Limb (tissue), 2 donors: ENCODE measurements around the gene GSK3B.
"Not testable (repeated sequence)": the region's sequence is repeated elsewhere in the genome, so short reads cannot be mapped to it uniquely, and the experiment has no call there.

Experiments used
- DNase-seq, 2 donors: peaks; one replicate each; pipeline ENCODE4 v3.0.0-alpha.2; 2016; ENCODE audit errors: extremely low spot score in 2 of 2

The GSK3B gene

DNA sequence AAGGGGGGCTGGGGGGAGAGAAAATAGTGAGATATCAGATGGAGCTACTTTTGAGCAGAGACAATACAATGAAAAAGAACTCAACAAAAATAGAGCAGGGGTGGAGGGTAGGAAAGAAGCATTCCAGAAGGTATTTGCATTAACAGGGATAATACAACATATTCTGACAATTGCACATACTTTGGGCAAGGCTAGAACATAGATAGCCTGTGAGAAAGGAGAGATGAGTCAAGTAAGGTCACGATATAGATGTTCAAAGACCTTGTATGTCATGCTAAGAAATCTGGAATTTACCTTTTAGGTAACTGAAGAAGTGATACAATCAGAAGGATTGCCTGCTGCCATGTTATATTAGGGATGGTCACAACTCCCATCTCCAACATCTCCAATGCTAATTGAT lies 155.2 kb downstream of the GSK3B start:
- DNase-seq, result no peak

- no peak for DNase-seq
Measured at GRCh38 chr3:119937229-119937628, 157.0 kb downstream of the GSK3B start.

DNA sequence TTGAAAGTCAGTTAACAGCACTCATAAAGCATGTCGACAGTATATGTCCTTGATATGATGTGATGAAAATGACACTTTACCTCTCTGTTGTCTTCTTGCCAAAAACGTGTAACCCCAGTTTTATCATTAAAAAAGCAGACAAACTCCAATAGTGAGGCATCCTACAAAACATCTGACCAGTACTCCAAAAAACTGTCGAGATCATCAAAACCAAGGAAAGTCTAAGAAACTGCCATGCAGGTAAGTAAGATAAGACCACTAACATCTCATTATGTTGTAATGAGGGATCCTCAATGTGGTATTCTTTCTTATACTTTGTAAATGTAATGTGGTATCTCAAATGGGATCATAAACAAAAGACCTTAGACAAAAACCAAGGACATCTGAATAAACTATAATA lies 160.0 kb downstream of the GSK3B start:
- no peak for DNase-seq

DNA sequence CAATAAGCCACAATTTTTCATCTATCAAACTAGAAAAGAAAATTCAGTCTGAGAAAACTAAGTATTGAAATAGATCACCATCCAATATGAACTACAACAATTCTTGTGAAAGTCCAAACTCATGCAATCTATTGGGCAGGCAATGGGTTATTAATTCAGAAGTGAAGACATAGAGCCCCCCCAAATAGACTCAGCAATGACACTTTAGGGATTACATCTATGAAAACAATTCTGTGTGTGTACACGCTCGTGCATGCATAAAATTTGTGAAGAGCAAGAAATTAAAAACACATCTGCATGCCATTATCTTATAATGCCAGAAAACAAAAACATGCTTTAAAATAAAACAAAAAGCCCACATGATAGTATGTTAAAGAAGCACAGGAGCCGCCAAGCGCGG lies 161.0 kb downstream of the GSK3B start:
- peak in 1 of 2 donors; percentile 6 for DNase-seq

GRCh38 chr3:119930286-119930685 lies 164.0 kb downstream of the GSK3B start:
- DNase-seq, result no peak

DNA sequence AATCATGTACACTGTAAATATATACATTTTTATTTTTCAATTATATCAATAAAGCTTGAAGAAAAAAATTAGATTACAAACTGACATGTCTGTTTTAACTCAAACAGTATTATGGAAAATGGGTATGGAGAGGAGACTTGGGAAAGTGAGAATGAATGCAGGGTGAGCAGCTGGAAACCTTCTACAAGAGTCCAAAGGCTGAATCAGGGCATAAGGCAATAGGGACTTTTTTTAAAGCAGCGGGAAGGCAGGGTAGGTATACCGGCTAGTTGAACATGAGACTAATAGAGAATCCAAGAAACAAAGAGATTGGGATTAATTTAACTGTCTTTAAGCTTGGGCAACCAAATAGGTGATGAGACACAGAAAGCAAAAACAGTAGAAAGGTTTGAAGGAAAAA lies 167.1 kb downstream of the GSK3B start:
- no peak for DNase-seq

- no peak for DNase-seq
Measured at GRCh38 chr3:119924111-119925094, 169.8 kb downstream of the GSK3B start.

DNA sequence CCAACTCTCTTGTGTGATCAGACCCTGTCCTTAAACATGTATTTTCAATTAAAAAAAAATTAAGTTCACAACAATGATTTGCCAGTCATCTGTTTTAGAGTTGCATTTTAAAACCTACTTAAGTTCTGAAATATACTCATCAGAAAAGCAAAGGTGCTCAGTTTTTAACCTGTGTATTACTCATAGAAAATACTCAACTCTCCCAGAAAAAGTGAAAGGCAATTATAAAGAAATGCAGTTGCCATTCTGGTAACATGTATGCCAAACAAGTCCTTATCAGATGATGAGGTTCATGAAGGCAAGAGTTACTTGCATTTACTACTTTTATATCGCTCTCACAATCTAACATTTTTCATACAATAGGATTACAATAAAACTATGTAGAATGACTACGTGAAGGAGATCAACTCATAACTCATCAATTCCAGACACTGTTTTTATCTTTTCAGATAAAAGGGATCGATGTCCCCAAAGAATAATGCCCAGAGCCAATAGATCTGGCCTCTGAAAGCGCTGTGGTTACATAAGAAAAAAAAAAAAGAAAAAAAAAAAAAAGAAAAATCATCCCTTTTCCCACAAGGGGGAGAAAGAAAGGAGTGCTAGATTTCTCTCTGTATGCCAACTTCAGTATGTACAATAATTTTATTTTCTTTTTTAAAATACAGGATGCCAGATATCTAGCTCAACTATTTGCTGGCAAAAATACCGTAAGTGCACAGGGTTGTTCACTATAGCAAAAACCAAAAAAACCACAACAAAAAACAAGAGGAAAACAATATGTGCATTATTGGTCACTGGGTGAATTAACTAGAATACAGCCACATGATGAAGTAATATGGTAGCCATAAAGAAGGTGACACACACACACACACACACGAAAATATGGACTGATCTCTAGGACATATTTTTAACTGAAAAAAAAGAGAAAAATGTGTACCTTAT lies 175.0 kb downstream of the GSK3B start:
- no peak for DNase-seq

- no peak for DNase-seq
Measured at GRCh38 chr3:119913021-119913420, 181.2 kb downstream of the GSK3B start.

DNA sequence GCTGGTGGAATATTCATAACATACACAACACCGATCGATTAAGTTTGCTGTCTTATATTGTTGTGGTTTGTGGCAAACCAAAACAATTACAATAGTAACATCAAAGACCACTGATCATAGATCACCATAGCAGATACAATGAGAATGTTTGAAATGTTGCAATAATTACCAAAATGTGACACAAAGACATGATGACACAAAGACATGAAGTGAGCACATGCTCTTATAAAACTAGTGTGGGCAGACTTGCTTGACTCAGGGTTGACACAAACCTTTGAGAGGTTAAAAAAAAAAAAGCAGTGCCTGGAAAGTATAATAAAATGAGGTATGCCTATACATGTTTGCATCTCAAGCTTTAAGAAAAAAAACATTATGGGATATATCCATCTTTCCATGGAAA lies 182.0 kb downstream of the GSK3B start:
- no peak for DNase-seq

DNA sequence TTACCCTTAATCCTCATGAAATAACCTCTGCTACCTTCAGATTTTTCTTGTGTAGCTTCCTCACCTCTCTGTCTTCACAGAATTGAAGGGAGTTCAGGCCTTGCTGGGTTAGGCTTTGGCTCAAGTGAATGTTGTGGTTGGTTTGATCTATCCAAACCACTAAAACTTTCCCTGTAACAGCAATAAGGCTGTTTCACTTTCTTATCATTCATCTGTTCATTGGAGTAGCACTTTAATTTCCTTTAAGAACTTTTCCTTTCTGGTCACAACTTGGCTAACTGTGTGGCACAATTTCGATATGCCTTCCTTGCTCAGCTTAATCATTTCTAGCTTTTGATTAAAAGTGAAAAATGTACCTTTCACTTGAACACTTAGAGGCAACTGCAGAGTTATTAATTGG lies 182.5 kb downstream of the GSK3B start:
- DNase-seq, result no peak

- no peak for DNase-seq
Measured at GRCh38 chr3:119902061-119902460, 192.2 kb downstream of the GSK3B start.

GRCh38 chr3:119901148-119901547 lies 193.1 kb downstream of the GSK3B start:
- no peak for DNase-seq

GRCh38 chr3:119899192-119899511 lies 195.1 kb downstream of the GSK3B start:
- no peak for DNase-seq

- no peak for DNase-seq
Measured at GRCh38 chr3:119898478-119899191, 195.6 kb downstream of the GSK3B start.

DNA sequence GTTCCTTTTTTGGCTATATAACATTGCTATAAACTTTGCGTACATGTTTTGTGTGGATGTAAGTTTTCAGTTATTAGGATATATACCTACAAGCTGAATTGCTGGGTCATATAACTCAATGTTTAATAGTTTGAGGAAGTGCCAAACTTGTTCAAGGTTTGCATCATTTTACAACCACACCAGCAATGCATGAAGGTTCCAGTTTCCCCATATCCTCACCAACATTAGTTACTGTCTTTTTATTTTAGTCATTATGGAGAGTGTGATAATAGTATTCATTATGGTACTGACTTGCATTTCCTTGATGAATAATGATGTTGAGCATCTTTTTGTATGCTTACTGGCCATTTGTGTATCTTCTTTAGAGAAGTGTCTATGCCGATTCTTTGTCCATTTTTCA lies 200.1 kb downstream of the GSK3B start:
- DNase-seq, result no peak

DNA sequence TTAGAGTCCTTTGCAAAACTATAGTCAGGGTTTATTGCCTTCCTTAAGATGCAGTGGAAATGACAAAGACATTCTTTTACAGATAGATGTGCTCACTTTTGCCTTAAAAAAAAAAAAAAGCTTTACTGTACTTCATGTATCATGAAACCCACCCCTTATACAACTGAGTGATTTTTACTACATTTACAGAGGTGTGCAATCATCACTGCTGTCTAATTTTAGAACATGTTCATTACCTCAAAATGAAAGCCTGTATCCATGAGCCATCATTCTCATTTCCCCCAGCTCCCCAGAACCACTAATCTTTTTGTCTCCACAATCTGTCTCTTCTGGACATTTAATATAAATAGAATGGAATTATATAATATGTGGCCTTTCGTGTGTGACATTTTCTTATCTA lies 200.5 kb downstream of the GSK3B start:
- no peak for DNase-seq

- peak; percentile 43 to 72 for DNase-seq
Measured at GRCh38 chr3:119891944-119892721, 202.1 kb downstream of the GSK3B start.

DNA sequence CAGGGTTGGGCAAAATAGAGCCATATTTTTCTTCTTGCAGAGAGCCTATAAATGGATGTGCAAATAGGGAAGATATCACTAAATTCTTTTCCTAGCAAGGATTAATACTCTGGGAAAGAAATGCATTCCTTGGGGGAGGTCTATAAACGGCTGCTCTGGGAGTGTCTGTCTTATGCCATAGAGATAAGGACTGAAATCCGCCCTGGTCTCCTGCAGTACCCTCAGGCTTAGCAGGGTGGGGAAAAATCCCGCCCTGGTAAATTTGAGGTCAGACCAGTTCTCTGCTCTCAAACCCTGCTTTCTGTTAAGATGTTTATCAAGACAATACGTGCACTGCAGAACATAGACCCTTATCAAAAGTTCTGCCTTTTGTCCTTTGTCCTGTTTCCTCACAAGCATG lies 205.6 kb downstream of the GSK3B start:
- not testable (repeated sequence) for DNase-seq

DNA sequence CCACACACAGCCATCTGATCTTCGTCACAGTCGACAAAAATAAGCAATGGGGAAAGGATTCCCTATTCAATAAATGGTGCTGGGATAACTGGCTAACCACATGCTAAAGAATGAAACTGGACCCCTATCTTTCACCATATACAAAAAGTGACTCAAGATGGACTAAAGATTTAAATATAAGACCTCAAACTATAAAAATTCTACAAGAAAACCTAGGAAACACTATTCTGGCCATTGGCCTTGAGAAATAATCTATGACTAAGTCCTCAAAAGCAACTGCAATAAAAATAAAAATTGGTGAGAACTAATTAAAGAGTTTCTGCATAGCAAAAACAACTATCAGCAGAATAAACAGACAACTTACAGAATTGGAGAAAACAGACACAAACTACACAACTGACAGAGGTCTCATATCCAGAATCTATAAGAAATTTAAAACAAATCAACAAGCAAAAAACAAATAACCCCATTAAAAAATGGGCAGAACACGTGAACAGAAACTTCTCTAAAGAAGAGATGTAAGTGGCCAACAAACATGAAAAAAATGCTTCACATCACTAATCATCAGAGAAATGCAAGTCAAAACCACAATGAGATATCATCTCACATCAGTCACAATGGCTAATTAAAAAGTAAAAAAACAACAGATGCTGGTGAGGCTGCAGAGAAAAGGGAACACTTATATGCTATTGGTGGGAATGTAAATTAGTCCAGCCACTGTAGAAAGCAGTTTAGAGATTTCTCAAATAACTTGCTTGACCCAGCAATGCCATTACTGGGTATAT lies 208.3 kb downstream of the GSK3B start:
- DNase-seq, result no peak
